Esophagus (tissue), 2 donors: Measurements from ENCODE around the gene PPP1R37. TPM values are rescaled to one million over a fixed set of nuclear protein-coding genes. Genes with fewer than 3 reads are reported as not detected.
A peak's percentile ranks its signal among the peaks of the same experiment; 100 is the strongest.

Source experiments
- H3K27ac ChIP-seq, 2 donors: one replicate each; pipeline ENCODE4 v1.5.1; 2013; ENCODE audit warnings: low read depth in 2 of 2, mild to moderate bottlenecking in 2 of 2, inconsistent platforms in 1 of 2, low read length in 1 of 2, moderate library complexity in 1 of 2
- H3K27me3 ChIP-seq, 2 donors: one replicate each; pipeline ENCODE4 v1.6.1; 2013; ENCODE audit warnings: low read length in 2 of 2, control low read depth in 1 of 2, mild to moderate bottlenecking in 1 of 2; ENCODE audit not compliant: insufficient read depth in 2 of 2, control insufficient read depth in 1 of 2
- H3K36me3 ChIP-seq, 2 donors: one replicate each; pipeline ENCODE4 v1.6.1; 2013; ENCODE audit warnings: low read length in 1 of 2; ENCODE audit not compliant: control insufficient read depth in 2 of 2, insufficient read depth in 2 of 2
- H3K4me1 ChIP-seq, 2 donors: one replicate each; pipeline ENCODE4 v1.6.1; 2013; ENCODE audit warnings: low read length in 1 of 2; ENCODE audit not compliant: control insufficient read depth in 2 of 2, insufficient read depth in 2 of 2
- H3K4me3 ChIP-seq, 2 donors: one replicate each; pipeline ENCODE4 v1.5.1; 2013; ENCODE audit warnings: low read length in 2 of 2, mild to moderate bottlenecking in 2 of 2, low read depth in 1 of 2, moderate library complexity in 1 of 2
- H3K9me3 ChIP-seq, 2 donors: one replicate each; pipeline ENCODE4 v1.6.1; 2013; ENCODE audit warnings: mild to moderate bottlenecking in 2 of 2, low read depth in 1 of 2, low read length in 1 of 2, moderate library complexity in 1 of 2; ENCODE audit not compliant: control insufficient read depth in 2 of 2, insufficient read depth in 1 of 2
- WGBS, 2 donors: extraction: QIAGEN DNeasy Blood & Tissue Kit; methylation state at CpG; one replicate each; pipeline ENCODE4 v1.1.7; 2013; 5-methylcytosine and 5-hydroxymethylcytosine counted together
- polyA plus RNA-seq, 2 donors: library from polyadenylated mRNA; stranded (reverse); fragments of 200-250 nt; gene quantifications; one replicate each; pipeline ENCODE4 v1.2.3, GENCODE V29; 2013
- donor health status: healthy with polysubstance abuse.
- donor health status: Bipolar disorder and iron deficiency.

Gene PPP1R37
- polyA plus RNA-seq, 2 donors, result 17.5 to 43.1 TPM

GRCh38 chr19:45179072-45179891 lies 86.3 kb downstream of the PPP1R37 start:
- peak overlapping the region; percentile 77 to 78 for H3K4me3 ChIP-seq
- peak overlapping the region; percentile 90 to 98 for H3K27ac ChIP-seq
- no peaks in the 10 kb centered on the region for H3K36me3 ChIP-seq
- 1 to 2% methylated on average over 66 to 97 of the region's 97 CpGs for WGBS, 2 donors
- peaks cover 0 to 14% of the 10 kb centered on the region in 2 donors for H3K4me1 ChIP-seq
- H3K9me3 ChIP-seq, result no peaks in the 10 kb centered on the region
- no peaks in the 10 kb centered on the region for H3K27me3 ChIP-seq

GRCh38 chr19:45179892-45180370 lies 87.0 kb downstream of the PPP1R37 start:
- Histone ChIP-seq H3K27ac (no peak overlapping the region), H3K4me1 (peaks cover 0 to 14% of the 10 kb centered on the region in 2 donors), H3K27me3 (no peaks in the 10 kb centered on the region), H3K36me3 (no peaks in the 10 kb centered on the region), H3K9me3 (no peaks in the 10 kb centered on the region), H3K4me3 (peak overlapping the region; percentile 77 to 78)
- 42 to 43% methylated on average over 9 of the region's 9 CpGs for WGBS, 2 donors

GRCh38 chr19:45180936-45181335 lies 88.0 kb downstream of the PPP1R37 start:
- no peak overlapping the region for H3K4me3 ChIP-seq
- 75 to 77% methylated on average over 7 of the region's 7 CpGs for WGBS, 2 donors
- H3K27me3 ChIP-seq, result no peaks in the 10 kb centered on the region
- H3K9me3 ChIP-seq, result no peaks in the 10 kb centered on the region
- H3K4me1 ChIP-seq, result peaks cover 0 to 14% of the 10 kb centered on the region in 2 donors
- H3K27ac ChIP-seq, result no peak overlapping the region
- no peaks in the 10 kb centered on the region for H3K36me3 ChIP-seq

GRCh38 chr19:45182758-45183157 lies 89.8 kb downstream of the PPP1R37 start:
- Histone ChIP-seq H3K36me3 (no peaks in the 10 kb centered on the region), H3K4me1 (peaks cover 0 to 12% of the 10 kb centered on the region in 2 donors), H3K9me3 (no peaks in the 10 kb centered on the region), H3K27me3 (no peaks in the 10 kb centered on the region), H3K27ac (no peak overlapping the region), H3K4me3 (no peak overlapping the region)
- WGBS, 2 donors, result 64 to 73% methylated on average over 4 of the region's 4 CpGs

DNA sequence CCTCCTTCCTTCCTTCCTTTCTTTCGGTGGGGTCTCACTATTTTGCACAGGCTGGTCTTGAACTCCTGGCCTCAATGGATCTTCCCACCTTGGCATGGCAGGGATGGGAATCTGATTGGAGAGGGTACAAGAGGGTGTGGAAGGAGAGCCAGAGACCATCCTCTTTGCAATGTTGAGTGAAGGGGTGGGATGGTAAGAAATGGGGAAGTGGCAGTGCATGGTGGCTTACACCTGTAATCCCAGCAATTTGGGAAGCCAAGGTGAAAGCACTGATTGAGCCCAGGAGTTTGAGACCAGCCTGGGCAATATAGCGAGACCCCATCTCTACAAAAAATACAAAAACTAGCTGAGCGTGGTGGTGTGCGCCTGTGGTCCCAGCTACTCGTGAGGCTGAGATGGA lies 91.1 kb downstream of the PPP1R37 start:
- Histone ChIP-seq H3K4me3 (no peak overlapping the region), H3K27ac (no peak overlapping the region), H3K9me3 (no peaks in the 10 kb centered on the region), H3K4me1 (peaks cover 0 to 12% of the 10 kb centered on the region in 2 donors), H3K36me3 (no peaks in the 10 kb centered on the region), H3K27me3 (no peaks in the 10 kb centered on the region)
- 95 to 96% methylated on average over 5 of the region's 5 CpGs for WGBS, 2 donors

GRCh38 chr19:45186509-45187334 lies 93.7 kb downstream of the PPP1R37 start:
- Histone ChIP-seq H3K27ac (no peak overlapping the region), H3K4me1 (no peaks in the 10 kb centered on the region), H3K4me3 (no peak overlapping the region), H3K27me3 (no peaks in the 10 kb centered on the region), H3K9me3 (no peaks in the 10 kb centered on the region), H3K36me3 (no peaks in the 10 kb centered on the region)
- 88 to 89% methylated on average over 12 of the region's 12 CpGs for WGBS, 2 donors

DNA sequence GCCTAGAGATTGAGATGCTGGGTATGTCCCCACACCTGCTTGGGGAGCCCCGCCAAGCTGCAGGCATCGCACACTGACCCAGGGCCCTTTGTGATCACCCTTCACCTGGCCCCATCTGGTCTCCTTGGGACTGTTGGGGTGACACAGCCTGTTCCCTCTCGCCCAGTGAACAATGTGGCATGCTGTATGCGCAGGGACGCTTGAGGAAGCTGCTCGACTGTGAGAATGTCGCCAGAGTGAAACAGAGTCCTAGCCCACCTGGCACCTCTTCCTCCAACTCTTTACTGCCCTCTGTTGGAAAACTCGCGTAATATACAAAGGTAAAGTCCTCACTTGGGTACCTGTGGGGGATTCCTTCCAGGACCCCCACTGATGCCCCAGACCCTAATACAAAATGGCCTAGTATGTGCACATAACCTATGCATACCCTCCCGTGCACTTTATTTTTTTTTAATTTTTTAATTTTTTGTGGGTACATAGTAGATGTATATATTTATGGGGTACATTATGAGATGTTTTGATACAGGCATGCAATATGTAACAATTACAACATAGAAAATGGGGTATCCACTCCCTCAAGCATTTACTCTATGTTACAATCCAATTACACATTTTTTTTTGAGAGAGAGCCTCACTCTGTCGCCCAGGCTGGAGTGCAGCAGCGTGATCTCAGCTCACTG lies 94.6 kb downstream of the PPP1R37 start:
- Histone ChIP-seq H3K4me3 (no peak overlapping the region), H3K4me1 (no peaks in the 10 kb centered on the region), H3K9me3 (no peaks in the 10 kb centered on the region), H3K27ac (no peak overlapping the region), H3K27me3 (no peaks in the 10 kb centered on the region), H3K36me3 (no peaks in the 10 kb centered on the region)
- WGBS, 2 donors, result 45 to 48% methylated on average over 12 of the region's 12 CpGs

DNA sequence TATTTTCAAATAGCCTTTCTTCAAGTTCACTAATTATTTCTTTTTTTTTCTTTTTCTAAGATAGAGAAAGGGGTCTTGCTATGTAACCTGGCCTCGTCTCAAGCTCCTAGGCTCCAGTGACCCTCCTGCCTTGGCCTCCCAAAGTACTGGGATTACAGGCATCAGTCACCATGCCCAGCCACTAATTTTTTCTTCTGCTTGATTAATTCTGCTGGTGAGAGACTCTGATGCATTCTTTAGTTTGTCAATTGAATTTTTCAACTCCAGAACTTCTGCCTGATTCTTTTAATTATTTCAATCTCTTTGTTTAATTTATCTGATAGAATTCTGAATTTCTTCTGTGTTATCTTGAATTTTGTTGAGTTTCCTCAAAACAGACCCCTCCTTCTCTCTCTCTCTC lies 97.0 kb downstream of the PPP1R37 start:
- Histone ChIP-seq H3K4me3 (no peak overlapping the region), H3K27me3 (no peaks in the 10 kb centered on the region), H3K4me1 (no peaks in the 10 kb centered on the region), H3K36me3 (no peaks in the 10 kb centered on the region), H3K9me3 (no peaks in the 10 kb centered on the region), H3K27ac (no peak overlapping the region)
- WGBS, 2 donors, result 91 to 100% methylated on average over 1 of the region's 1 CpG

- Histone ChIP-seq H3K9me3 (no peaks in the 10 kb centered on the region), H3K36me3 (no peaks in the 10 kb centered on the region), H3K27me3 (no peaks in the 10 kb centered on the region), H3K4me3 (no peak overlapping the region), H3K4me1 (no peaks in the 10 kb centered on the region), H3K27ac (no peak overlapping the region)
- 55 to 69% methylated on average over 4 of the region's 4 CpGs for WGBS, 2 donors
Observed at GRCh38 chr19:45191375-45191774, 98.4 kb downstream of the PPP1R37 start.
